ENCODE measurements around the gene NCF2. TPM values are rescaled to one million over a fixed set of nuclear protein-coding genes. Genes with fewer than 3 reads are reported as not detected.
A peak's percentile ranks its signal among the peaks of the same experiment; 100 is the strongest.

Gene NCF2
- total RNA-seq, 4 donors from 2014 or later, result 0.39 to 5.0 (median 3.4) TPM

DNA sequence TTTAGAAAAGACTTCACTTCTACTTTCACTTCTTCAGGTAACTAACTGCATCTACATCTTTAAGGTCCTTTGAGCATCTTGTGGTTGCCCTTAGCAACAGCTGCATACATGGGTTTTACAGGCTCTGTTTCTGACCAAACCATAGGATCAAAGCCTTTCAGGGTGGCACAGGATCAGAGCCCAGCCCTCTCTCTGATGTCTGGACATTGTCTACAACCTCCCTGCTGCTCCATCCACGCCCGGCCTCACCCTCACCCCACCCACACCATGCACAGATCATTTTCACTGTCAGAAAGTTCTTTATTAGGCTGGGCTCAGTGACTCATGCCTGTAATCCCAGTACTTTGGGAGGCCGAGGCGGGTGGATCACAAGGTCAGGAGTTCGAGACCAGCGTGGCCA lies 5.2 kb downstream of the NCF2 start:
- in situ Hi-C loops (cut with MboI; ENCODE audit: low sequenced_read_pairs in 4 of 4) (no loop called here), intact Hi-C loops (cut with DNase I; ENCODE audit: low total_unique reads) (no loop called here)
- H3K4me3 ChIP-seq, result no peak overlapping the region
- H3K4me1 ChIP-seq, result no peaks in the 10 kb centered on the region
- no peaks in the 10 kb centered on the region for H3K36me3 ChIP-seq
- no peak overlapping the region for H3K27ac ChIP-seq
- DNase-seq (no peak), ATAC-seq (no peak)
- no peaks in the 10 kb centered on the region for H3K9me3 ChIP-seq
- no peaks in the 10 kb centered on the region for H3K27me3 ChIP-seq
- TF ChIP-seq CTCF (IDR thresholded peaks at IDR 0.05 in 4 of 5, conservative IDR thresholded peaks at IDR 0.05 in 1 of 5) (no peak), POLR2A (IDR thresholded peaks at IDR 0.05) (no peak)

DNA sequence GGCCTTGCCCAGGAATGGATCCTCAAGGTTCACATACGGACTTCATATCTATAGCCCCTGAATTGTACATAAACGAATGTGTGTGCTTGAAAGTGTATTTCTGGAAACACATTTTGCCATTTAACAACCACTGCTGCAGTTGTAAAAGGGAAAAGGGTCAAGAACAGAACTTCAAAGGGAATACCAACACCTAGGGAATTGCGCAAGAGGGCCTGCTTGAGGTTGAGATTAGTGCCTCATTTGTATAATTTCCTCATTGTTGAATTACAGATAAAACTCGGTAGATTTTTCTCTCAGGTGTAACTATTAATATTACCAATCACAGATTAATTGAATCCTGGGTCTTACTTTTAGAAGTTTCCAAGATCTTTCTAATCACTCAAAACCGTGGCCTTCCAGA lies 6.1 kb downstream of the NCF2 start:
- Histone ChIP-seq H3K4me1 (no peaks in the 10 kb centered on the region), H3K27me3 (no peaks in the 10 kb centered on the region), H3K27ac (no peak overlapping the region), H3K4me3 (no peak overlapping the region), H3K36me3 (no peaks in the 10 kb centered on the region), H3K9me3 (no peaks in the 10 kb centered on the region)
- DNase-seq, result no peak
- TF ChIP-seq POLR2A (IDR thresholded peaks at IDR 0.05) (no peak), CTCF (IDR thresholded peaks at IDR 0.05 in 4 of 5, conservative IDR thresholded peaks at IDR 0.05 in 1 of 5) (no peak)
- ATAC-seq, result no peak
- in situ Hi-C loops (cut with MboI; ENCODE audit: low sequenced_read_pairs in 4 of 4), result no loop called here
- intact Hi-C loops (cut with DNase I; ENCODE audit: low total_unique reads), result no loop called here

- intact Hi-C loops (cut with DNase I; ENCODE audit: low total_unique reads) (no loop called here), in situ Hi-C loops (cut with MboI; ENCODE audit: low sequenced_read_pairs in 4 of 4) (no loop called here)
- TF ChIP-seq CTCF (IDR thresholded peaks at IDR 0.05 in 4 of 5, conservative IDR thresholded peaks at IDR 0.05 in 1 of 5) (no peak), POLR2A (IDR thresholded peaks at IDR 0.05) (no peak)
- Histone ChIP-seq H3K9me3 (no peaks in the 10 kb centered on the region), H3K36me3 (no peaks in the 10 kb centered on the region), H3K4me3 (no peak overlapping the region), H3K27ac (no peak overlapping the region), H3K4me1 (no peaks in the 10 kb centered on the region), H3K27me3 (no peaks in the 10 kb centered on the region)
- no peak for DNase-seq
- ATAC-seq, result no peak
Observed at GRCh38 chr1:183583466-183583865, 6.8 kb downstream of the NCF2 start.

- Histone ChIP-seq H3K27ac (no peak overlapping the region), H3K4me1 (no peaks in the 10 kb centered on the region), H3K27me3 (no peaks in the 10 kb centered on the region), H3K36me3 (no peaks in the 10 kb centered on the region), H3K9me3 (no peaks in the 10 kb centered on the region), H3K4me3 (no peak overlapping the region)
- no peak for DNase-seq
- intact Hi-C loops (cut with DNase I; ENCODE audit: low total_unique reads) (no loop called here), in situ Hi-C loops (cut with MboI; ENCODE audit: low sequenced_read_pairs in 4 of 4) (no loop called here)
- TF ChIP-seq CTCF (IDR thresholded peaks at IDR 0.05 in 4 of 5, conservative IDR thresholded peaks at IDR 0.05 in 1 of 5), result no peak
- TF ChIP-seq POLR2A (IDR thresholded peaks at IDR 0.05), result no peak
- ATAC-seq, result no peak
Observed at GRCh38 chr1:183582021-183582713, 8.1 kb downstream of the NCF2 start.

GRCh38 chr1:183580281-183580682 lies 10.0 kb downstream of the NCF2 start:
- intact Hi-C loops (cut with DNase I; ENCODE audit: low total_unique reads), result no loop called here
- peak; percentile 14 to 36 for DNase-seq
- peak in 1 of 2 donors; percentile 30 for ATAC-seq
- H3K9me3 ChIP-seq, result no peaks in the 10 kb centered on the region
- in situ Hi-C loops (cut with MboI; ENCODE audit: low sequenced_read_pairs in 4 of 4), result no loop called here
- peak overlapping the region in 1 of 4 donors; percentile 27 for H3K27ac ChIP-seq
- no peaks in the 10 kb centered on the region for H3K4me1 ChIP-seq
- no peaks in the 10 kb centered on the region for H3K36me3 ChIP-seq
- no peaks in the 10 kb centered on the region for H3K27me3 ChIP-seq
- H3K4me3 ChIP-seq, result no peak overlapping the region
- no peak for TF ChIP-seq POLR2A (IDR thresholded peaks at IDR 0.05)
